ENCODE data around the gene WFDC10A.
"Not testable (repeated sequence)": the region's sequence is repeated elsewhere in the genome, so short reads cannot be mapped to it uniquely, and the experiment has no call there.

The WFDC10A gene

DNA sequence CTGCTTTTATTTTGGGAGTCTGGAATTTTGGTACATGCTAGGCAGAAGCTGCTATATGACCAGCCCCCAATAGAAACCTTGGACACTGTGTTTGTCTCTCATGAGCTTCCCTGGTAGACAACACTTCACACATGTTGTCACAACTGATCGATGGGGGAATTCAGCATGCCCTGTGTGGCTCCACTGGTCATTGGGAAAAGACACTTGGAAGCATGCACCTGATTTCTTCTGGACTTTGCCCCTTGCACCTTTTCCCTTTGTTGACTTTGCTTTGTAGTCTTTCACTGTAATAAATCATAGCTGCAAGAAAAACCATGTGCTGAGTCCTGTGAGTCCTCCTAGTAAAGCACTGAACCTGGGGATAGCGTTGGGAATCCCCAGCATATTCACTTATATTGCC, 7.9 kb upstream of the WFDC10A start:
- in situ Hi-C loops (cut with HindIII; ENCODE audit: low pct_unique_long_range_greater_than_20kb, low sequenced_read_pairs): no loop called here
- no peak for DNase-seq (ENCODE audit: low read depth in 1 of 2, low spot score in 1 of 2)

DNA sequence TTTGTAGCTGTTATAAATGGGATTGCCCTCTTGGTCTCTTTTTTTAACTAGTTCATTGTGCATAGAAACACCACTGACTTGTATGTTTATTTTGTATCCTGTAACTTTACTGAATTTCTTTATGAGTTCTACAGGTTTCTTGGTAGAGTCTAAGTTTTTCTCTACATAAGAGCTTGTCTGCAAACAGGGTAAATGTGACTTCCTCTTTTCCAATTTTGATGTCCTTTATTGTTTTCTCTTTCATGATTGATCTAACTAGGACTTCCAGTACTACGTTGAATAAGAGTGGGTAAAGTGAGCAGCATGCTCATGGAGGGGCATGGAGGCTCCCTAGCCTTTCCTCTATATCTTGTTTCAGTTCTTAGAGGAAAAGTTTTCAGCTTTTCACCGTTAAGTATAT, 3.0 kb upstream of the WFDC10A start:
- no peak for TF ChIP-seq JUND (IDR thresholded peaks at IDR 0.05; ENCODE audit: low read depth)
- no peak for DNase-seq (ENCODE audit: low read depth in 1 of 2, low spot score in 1 of 2)
- in situ Hi-C loops (cut with HindIII; ENCODE audit: low pct_unique_long_range_greater_than_20kb, low sequenced_read_pairs): no loop called here

More for the DNA sequence above, 7.9 kb upstream of the WFDC10A start:
- TF ChIP-seq JUND (IDR thresholded peaks at IDR 0.05; ENCODE audit: low read depth): no peak

DNA sequence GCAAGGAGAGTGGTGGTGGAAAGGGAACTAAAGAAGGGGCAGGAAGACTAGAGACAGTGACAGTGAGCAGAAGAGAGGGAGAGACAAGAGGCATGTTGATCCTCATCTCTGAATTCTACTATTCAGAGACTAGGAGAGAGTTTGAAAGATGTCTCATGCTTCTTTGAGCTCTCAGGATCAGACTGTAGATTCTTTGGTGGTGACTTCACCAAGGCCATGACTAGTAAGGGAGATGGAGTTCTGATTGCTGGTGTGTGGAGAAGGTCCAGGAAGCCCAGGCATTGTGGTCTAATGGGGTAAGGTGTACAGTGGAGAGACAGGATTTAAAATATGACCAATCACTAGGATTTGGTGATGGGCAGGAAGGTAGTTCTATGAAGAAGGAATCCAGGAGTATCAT, 832 bp downstream of the WFDC10A start:
- in situ Hi-C loops (cut with HindIII; ENCODE audit: low pct_unique_long_range_greater_than_20kb, low sequenced_read_pairs): no loop called here
- DNase-seq (ENCODE audit: low read depth in 1 of 2, low spot score in 1 of 2): no peak
- no peak for TF ChIP-seq JUND (IDR thresholded peaks at IDR 0.05; ENCODE audit: low read depth)

DNA sequence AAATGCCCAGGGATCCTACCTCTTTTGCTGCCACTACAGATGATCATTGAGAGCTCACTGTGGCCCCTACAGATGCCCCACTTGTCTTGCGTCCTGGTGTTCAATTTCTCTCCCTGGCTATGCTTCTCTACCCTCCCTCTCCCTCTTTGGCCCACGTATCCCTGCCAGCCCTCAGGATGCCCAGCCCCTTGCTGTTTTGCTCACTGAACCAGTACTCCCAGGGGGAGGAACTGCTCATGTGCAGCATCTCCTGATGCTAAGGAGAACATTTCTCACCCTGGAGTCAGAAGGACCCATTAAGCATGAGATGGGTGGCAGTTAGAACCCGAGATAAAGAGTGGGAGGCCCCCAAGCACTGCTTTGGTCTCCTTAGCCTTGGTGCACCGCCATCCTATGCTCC, 1.6 kb downstream of the WFDC10A start, which contains the start of gene WFDC9:
Gene WFDC9 (minus strand): TSS at position 101 of the 400 bp plus-strand sequence. CDS start 21,103 bp downstream, outside the sequence.
- no peak for DNase-seq (ENCODE audit: low read depth in 1 of 2, low spot score in 1 of 2)
- TF ChIP-seq JUND (IDR thresholded peaks at IDR 0.05; ENCODE audit: low read depth): no peak
- in situ Hi-C loops (cut with HindIII; ENCODE audit: low pct_unique_long_range_greater_than_20kb, low sequenced_read_pairs): no loop called here

DNA sequence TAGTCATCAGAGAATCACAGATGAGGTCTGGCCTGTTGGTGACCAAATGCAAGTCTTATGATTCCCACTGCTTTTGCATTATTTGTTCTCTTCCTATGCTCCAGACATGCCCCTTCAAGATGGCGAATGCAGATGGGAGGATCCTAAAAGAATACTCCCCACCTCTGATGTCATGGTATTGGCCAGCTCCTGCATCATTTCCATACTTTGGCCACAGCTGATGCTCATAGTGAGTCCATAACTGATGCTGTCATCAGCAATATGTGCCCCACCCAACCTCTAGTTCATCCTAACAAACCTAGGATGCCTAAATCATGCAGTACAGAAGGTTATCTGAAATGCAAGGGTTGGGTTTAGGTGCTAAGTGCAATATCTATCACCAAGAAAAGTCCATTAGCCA, 7.0 kb downstream of the WFDC10A start:
- no peak for DNase-seq (ENCODE audit: low read depth in 1 of 2, low spot score in 1 of 2)
- in situ Hi-C loops (cut with HindIII; ENCODE audit: low pct_unique_long_range_greater_than_20kb, low sequenced_read_pairs): no loop called here
- no peak for TF ChIP-seq JUND (IDR thresholded peaks at IDR 0.05; ENCODE audit: low read depth)

DNA sequence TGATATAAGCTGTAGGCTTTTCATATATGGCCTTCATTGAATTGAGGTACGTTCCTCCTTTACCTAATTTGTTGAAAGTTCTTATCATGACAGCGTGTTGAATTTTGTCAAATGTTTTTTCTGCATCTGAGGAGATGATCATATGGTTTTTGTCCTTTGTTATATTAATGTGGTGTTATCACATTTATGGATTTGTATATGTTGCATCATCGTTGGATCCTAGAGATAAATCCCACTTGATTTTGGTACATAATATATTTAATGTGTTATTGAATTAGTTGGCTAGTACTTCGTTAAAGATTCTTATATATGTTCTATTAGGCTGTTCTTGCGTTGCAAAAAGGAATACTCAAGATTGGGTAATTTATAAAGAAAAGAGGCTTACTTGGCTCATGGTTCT, 10.1 kb downstream of the WFDC10A start:
- in situ Hi-C loops (cut with HindIII; ENCODE audit: low pct_unique_long_range_greater_than_20kb, low sequenced_read_pairs): no loop called here
- no peak for TF ChIP-seq JUND (IDR thresholded peaks at IDR 0.05; ENCODE audit: low read depth)
- no peak for DNase-seq (ENCODE audit: low read depth in 1 of 2, low spot score in 1 of 2)

DNA sequence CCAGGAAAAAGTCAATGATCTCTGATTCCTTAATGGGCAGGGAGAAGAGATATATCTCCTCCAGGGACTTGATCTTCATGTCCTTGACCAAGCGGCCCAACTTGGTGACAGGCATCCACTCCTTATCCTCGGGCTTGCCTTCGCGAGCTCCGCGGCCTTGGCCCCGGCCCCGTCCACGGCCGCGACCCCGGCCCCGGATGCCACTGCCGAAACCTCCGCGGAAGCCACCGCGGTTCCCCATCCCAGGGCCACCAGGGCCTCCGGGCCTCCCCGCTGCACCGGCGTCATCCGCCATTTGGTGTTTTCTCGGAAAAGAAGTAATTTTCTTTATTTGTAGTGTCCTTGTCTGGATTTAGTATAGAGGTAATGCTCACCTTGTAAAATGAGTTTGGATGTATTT, 11.5 kb downstream of the WFDC10A start:
- in situ Hi-C loops (cut with HindIII; ENCODE audit: low pct_unique_long_range_greater_than_20kb, low sequenced_read_pairs); DNase-seq (ENCODE audit: low read depth in 1 of 2, low spot score in 1 of 2): not testable (repeated sequence)

DNA sequence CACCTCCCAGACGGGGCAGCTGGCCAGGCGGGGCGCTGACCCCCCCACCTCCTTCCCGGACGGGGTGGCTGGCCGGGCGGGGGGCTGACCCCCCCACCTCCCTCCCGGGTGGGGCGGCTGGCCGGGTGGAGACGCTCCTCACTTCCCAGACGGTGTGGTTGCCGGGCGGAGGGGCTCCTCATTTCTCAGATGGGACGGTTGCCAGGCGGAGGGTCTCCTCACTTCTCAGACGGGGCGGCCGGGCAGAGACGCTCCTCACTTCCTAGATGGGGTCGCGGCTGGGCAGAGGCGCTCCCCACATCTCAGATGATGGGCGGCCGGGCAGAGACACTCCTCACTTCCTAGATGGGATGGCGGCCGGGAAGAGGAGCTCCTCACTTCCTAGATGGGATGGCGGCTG, 16.3 kb downstream of the WFDC10A start:
- DNase-seq (ENCODE audit: low read depth in 1 of 2, low spot score in 1 of 2); in situ Hi-C loops (cut with HindIII; ENCODE audit: low pct_unique_long_range_greater_than_20kb, low sequenced_read_pairs): not testable (repeated sequence)

DNA sequence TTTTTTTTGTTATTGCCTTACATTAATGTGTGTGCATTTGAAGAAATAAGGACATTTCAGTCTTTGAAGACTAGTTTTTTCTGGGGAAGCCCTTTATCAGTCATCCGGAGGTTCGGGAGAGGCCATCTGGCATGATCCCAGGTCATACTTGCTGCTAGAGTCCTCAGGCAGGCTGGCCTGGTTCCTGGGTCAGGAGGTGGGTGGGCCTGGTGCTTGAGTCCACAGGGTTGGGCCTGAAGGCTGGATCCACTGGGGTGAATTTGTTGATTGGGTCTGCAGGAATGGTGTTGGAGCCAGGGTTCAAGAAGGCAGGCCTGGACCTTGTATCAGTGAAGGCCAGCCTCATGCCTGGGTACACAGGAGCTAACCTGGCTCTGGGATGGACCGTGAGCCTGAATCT, 17.3 kb downstream of the WFDC10A start:
- in situ Hi-C loops (cut with HindIII; ENCODE audit: low pct_unique_long_range_greater_than_20kb, low sequenced_read_pairs): no loop called here
- DNase-seq (ENCODE audit: low read depth in 1 of 2, low spot score in 1 of 2): no peak
- TF ChIP-seq JUND (IDR thresholded peaks at IDR 0.05; ENCODE audit: low read depth): no peak

DNA sequence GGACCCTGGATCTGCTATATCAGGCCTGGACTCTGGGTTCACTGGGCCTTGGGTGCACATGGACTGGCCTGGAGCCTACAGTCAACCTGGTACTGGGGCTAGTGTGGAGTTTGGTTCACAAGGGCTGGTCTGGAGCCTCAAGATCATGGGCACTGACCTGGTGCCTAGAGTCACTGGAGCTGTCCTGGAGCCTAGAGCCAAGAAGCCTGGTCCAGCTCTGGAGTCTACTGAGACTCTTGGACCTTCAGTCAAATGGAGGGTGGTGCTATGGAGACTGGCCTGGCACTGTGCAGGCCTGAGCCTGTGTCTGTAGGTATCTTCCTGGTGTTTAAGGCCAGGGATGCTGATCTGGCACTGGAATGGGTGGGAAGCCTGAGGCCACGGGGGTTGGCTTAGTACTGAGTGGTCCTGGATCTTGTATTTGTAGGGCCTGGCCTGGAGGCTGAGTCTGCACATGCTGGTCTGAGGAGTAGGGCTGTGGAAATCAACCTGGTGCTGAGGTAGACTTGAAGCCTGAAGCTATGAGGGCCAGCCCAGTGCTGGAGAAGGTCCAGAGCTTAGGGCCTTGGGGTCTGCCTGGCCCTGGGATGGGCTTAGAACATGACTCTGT, 18.0 kb downstream of the WFDC10A start:
- in situ Hi-C loops (cut with HindIII; ENCODE audit: low pct_unique_long_range_greater_than_20kb, low sequenced_read_pairs): no loop called here
- no peak for DNase-seq (ENCODE audit: low read depth in 1 of 2, low spot score in 1 of 2)
- no peak for TF ChIP-seq JUND (IDR thresholded peaks at IDR 0.05; ENCODE audit: low read depth)

DNA sequence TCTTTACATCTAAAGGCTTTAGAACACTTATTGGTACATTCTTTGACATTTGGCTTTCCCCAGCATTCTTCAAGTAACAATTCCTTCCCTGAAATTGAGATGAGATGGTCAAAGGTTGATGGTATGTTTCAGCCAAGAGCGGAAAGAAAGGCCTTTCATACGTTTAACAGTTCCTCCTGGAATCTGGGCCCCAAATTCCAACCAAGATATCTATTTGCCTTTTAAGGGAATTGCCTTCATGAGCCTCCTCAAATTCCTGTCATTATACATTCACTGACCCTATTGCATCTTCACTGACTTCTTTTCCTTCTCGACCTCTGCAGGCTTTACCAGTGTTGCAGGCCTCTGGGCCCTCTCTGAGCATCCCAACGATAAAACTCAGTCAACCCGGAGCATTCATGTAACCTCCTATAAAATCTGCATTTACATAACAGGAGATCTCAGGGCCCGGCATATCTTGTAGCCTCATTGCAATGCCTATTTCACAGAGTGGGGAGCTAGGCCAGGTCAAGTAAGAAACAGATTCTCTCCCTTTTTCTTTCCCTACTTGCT, 19.8 kb downstream of the WFDC10A start:
- no peak for TF ChIP-seq JUND (IDR thresholded peaks at IDR 0.05; ENCODE audit: low read depth)
- in situ Hi-C loops (cut with HindIII; ENCODE audit: low pct_unique_long_range_greater_than_20kb, low sequenced_read_pairs): no loop called here
- DNase-seq (ENCODE audit: low read depth in 1 of 2, low spot score in 1 of 2): no peak

DNA sequence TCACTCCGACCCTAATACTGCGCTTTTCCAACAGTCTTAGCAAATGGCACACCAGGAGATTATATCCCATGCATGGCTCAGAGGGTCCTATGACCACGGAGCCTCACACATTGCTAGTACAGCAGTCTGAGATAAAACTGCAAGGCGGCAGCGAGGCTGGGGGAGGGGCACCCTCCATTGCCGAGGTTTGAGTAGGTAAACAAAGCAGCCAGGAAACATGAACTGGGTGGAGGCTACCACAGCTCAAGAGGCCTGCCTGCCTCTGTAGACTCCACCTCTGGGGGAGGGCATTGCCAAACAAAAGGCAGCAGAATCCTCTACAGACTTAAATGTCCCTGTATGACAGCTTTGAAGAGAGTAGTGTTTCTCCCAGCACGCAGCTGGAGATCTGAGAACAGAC, 22.2 kb downstream of the WFDC10A start:
- in situ Hi-C loops (cut with HindIII; ENCODE audit: low pct_unique_long_range_greater_than_20kb, low sequenced_read_pairs): not testable (repeated sequence)
- DNase-seq (ENCODE audit: low read depth in 1 of 2, low spot score in 1 of 2): peak in 1 of 2 experiments; percentile 74

DNA sequence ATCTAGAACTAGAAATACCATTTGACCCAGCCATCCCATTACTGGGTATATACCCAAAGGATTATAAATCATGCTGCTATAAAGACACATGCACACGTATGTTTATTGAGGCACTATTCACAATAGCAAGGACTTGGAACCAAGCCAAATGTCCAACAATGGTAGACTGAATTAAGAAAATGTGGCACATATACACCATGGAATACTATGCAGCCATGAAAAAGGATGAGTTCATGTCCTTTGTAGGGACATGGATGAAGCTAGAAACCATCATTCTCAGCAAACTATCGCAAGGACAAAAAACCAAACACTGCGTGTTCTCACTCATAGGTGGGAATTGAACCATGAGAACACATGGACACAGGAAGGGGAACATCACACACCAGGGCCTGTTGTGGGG, 27.5 kb downstream of the WFDC10A start:
- in situ Hi-C loops (cut with HindIII; ENCODE audit: low pct_unique_long_range_greater_than_20kb, low sequenced_read_pairs); DNase-seq (ENCODE audit: low read depth in 1 of 2, low spot score in 1 of 2): not testable (repeated sequence)

DNA sequence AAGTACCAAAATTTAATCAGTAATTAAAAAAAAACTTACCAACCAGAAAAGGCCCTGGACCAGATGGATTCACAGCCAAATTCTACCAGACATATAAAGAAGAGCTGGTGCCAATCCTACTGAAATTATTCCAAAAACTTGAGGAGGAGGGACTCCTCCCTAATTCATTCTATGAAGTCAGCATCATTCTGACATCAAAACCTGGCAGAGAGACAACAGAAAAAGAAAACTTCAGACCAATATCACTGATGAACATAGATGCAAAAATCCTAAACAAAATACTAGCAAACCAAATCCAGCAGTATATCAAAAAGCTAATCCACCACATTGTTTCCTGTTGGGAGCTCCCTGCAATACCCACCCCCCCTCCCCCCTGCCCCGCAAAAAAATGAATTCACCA, 40.6 kb downstream of the WFDC10A start, which contains the start of gene WFDC11:
Gene WFDC11 (minus strand): TSS at position 101 of the 400 bp plus-strand sequence. CDS start 19,639 bp downstream, outside the sequence.
- TF ChIP-seq JUND (IDR thresholded peaks at IDR 0.05; ENCODE audit: low read depth): no peak
- DNase-seq (ENCODE audit: low read depth in 1 of 2, low spot score in 1 of 2): no peak
- in situ Hi-C loops (cut with HindIII; ENCODE audit: low pct_unique_long_range_greater_than_20kb, low sequenced_read_pairs): no loop called here

Data from T47D (cell line).